ENCODE results near the gene OR2F2. TPM values are rescaled to one million over a fixed set of nuclear protein-coding genes. Genes with fewer than 3 reads are reported as not detected.

The OR2F2 gene
- total RNA-seq, 1 experiment from 2014 or later: 0.15 TPM

DNA sequence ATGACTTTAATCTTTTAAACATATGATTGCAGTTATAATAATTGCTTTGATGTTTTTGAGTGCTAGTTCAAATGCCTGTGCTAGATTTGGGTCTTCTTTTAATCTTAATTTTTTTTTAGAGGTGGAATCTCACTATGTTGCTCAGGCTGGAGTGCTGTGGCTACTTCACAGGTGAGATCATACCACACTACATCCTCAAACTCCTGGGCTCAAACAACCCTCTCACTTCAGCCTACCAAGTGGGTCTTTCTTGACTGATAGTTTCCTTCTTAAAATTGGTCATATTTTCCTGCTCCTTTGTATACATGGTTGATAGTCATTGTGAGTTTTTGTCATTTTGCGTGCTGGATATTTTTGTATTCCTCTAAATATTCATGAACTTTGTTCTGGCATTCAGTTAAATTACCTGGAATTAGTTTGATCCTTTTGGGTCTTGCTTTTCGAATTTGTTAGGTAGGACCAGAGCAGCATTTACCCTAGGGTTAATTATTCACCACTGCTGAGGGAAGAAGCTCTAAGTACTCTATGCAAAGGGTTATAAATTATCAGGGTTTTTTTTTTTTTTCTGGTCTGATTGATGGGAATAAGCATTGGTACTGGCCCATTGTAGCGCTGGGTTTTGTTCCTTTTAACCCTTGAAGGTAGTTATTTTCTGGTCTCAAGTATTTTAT lies 21.0 kb upstream of the OR2F2 start:
- DNase-seq (ENCODE audit: extremely low read depth, low read depth): no peak

DNA sequence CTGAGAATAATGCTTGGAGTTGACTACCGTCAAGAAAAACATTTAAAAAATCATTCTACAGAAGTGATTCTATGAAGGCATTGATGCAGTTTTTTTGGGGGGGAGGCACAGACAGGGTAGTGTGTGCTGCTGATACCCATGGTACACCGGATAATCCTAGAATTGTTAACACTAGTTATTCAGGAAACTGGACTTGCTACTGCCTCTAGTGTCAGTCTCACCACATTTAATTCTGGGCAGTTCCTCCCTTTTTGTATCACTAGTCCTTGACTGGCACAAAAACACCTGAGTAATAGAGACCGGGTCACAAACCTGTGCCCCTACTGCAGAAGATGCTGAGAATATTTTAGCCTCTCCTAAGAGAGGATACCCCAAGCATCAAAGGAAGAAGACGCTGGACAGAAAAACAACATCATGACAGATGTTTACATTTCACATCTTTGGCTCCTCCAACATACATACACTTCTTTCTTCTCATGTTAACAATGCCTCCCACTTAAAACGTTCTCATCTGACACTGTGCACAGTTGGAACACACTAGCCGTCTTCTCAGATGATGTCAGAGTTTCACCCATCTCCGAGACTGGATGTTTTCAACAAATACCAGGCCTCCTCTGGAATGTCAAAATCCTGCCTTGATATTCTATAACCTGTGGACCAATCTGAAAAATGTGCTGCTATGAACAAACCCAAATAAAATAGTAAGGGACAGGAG lies 19.9 kb upstream of the OR2F2 start:
- no peak for DNase-seq (ENCODE audit: extremely low read depth, low read depth)

DNA sequence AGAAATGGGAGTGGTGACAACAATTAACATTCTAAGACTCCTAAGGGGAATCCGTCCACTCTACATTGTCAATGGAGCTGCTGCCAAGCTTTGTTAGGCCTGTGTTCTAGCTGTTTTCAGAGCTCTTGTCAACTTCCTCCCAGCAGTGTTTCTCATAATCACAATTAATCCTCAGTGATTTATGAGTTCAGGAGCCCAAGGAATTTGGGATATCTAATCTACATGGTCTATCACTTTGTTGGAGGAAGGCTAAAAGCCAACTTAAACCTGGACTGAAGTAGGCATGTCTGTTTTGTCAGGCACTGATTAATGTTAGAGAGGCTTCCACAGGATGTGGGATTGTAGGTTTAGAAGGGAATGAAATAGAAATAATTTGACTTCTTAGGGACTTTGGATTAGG lies 10.2 kb upstream of the OR2F2 start:
- DNase-seq (ENCODE audit: extremely low read depth, low read depth): no peak

DNA sequence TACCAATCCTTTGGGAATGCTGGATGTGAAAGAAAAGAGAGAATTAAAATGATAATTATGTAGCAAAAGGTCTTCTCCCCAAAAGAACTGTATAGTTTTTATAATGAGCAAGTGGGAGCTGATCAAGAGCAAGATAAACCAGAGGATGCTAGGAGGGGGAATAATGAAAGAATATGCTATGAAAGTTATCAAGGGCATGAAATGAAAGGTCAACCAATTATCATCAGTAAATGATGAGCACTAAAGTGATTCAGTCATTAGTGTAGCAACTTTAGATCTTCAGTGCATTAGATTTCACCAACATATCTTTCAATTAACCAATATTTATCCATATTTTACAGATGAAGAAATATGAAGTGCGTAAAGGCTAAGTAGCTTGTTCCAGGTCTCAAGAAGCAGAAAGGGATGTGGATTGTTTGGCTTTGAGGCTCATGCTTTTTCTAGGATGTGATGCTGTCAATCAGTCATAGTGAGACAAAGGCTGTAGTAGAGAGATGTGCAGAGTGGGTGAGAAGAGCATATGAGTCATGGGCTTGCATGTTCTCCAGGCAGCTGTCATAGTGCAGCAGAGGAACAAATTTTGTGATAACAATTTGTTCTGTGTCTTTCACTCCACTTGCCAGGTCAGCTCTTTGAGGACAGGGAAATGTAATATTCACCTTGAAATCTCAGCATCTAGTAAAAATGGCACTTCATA lies 5.7 kb upstream of the OR2F2 start:
- no peak for DNase-seq (ENCODE audit: extremely low read depth, low read depth)

DNA sequence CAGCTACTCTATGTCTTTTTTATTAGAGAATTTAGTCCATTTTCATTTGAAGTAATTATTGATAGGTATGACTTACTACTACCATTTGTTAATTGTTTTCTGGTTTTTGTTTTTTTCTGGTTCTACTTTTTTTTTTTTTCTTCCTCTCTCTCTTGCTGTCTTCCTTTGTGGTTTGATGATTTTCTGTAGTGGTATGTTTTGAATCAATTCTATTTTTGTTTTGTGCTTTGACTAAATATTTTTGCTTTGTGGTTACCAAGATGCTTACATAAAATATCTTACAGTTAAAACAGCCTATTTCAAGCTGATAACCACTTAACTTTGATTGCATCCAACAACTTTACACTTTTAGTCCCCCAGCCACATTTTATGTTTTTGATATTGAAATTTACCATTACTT lies 3.3 kb upstream of the OR2F2 start:
- no peak for DNase-seq (ENCODE audit: extremely low read depth, low read depth)

DNA sequence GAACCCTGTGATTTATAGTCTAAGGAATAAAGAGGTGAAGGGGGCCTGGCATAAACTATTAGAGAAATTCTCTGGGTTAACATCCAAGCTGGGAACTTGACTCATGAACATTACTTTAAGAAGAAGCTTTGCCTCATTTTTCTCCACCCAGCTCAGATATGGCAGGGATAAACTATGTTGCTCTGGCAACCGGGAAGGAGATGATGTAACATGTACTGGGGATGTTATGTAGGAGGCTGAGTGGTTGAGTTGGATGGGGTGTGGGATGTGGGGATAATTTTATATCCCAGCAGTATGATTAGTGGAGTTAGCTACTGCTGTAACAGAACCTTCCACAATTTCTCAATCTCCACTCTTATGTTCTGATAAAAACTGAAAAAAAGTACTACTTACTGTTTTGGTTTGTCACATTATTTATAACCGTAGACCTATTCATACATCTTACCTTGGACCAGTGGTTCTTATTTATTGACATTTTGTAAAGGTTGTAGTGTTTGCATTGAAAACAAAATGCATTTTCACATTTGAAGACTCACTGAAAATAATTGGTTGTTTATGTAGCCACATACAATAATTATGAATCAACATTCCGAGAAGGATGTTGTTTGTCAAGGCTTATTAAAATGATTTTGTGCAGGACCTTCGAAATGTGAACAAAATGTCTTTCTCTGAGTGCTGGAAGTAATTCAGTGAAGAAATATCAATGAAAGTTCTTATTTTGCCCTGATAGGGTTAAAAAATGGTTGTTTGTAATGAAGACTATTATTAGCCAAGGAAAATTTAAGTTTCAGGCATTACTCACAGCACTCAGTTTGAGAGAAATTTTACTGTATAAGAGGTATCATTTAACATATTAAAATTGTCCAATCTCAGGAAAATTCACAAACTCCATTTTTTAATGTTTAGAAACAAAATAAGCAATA lies 1.3 kb downstream of the OR2F2 start:
- DNase-seq (ENCODE audit: extremely low read depth, low read depth): no peak

DNA sequence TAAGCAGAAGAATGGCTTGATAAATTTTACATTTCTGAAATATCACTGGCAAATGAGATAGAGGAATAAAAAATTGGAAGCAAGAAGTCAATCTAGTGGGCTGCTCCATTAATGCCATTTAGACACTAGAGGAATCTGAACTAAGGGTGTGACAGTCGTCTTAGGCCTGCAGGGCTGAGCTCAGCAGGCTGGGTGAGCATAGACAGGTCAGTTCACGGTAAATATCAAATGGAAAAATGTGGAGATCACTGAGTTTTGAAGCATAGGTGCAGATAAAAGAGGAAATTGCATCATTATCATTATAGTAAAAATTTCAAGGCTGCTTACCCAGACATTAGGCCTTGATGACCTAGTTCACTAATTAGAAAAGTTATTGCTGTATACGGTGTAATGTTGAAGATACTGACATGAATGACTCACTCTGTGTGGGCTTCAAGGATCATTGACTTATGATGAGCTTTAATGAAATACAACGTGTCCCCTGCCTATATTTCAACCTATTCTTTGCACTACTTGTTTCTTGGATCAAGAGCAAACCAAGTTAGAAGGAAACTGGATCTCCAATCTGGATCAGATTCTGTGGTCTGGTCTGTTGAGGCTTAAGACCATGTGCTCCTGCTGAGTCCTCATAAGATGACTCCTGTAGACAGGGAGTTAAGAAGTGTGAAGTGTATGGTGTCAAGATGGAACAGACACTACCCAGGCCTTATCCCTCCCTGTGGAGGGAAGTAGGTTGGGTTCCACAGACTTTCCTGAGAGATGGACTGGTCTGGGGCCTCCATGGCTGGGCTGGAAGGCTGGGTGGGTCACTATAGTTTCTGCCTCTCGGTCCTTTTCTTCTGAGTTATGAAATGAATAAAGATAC lies 3.6 kb downstream of the OR2F2 start:
- DNase-seq (ENCODE audit: extremely low read depth, low read depth): no peak

DNA sequence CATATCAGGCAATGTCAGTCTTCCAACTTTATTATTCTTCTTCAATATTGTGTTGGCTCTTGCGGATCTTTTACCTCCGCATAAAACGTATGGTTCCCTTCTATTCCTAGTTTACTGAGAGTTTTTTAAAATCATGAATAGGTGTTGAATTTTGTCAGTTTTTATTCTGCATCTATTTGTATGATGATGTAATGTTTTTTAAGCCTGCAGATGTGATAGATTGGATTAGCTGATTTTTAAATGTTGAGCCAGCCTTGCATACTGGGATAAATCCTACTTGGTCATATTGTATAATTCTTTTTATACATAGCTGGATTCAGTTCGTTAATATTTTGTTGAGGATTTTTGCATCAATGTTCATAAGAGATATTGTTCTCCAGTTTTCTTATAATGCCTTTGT lies 10.4 kb downstream of the OR2F2 start:
- DNase-seq (ENCODE audit: extremely low read depth, low read depth): no peak

DNA sequence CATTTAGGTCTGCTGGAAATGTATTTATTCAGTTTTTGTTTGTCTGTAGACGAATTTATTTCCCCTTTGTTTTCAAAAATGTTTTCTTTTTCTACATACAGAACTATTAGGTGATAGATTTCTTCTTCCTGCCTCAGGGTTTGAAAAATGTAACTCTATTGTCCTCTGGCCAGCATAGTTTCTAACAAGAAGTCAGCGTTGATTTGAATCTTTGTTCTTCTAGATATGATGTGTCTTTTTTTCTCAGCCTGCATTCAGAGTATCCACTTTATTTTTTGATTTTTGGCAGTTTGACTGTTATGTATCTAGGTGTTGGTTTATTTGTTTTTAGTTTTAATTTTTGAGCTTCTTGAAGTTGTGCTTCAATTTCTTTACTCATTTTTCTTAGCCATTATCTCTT lies 12.1 kb downstream of the OR2F2 start:
- DNase-seq (ENCODE audit: extremely low read depth, low read depth): no peak

DNA sequence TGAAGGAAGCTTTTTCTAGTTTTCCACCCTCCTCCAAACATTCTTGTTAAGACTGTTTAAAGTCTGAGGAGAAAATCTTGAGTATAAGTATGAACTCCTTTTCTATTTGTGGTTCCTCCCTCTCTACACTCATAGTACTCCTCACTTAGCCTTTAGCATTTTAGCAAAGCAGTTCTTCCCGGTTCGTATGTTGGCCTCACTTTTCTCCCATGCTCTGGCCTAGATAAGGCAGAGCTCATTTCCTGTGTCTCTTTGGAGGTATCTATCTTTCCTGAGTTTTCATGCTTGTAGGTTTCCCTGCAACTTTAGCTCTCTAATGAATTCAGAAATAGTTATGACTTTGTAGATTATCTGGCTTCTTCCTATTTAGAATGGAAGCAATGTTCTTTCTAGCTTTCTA lies 13.7 kb downstream of the OR2F2 start:
- no peak for DNase-seq (ENCODE audit: extremely low read depth, low read depth)

DNA sequence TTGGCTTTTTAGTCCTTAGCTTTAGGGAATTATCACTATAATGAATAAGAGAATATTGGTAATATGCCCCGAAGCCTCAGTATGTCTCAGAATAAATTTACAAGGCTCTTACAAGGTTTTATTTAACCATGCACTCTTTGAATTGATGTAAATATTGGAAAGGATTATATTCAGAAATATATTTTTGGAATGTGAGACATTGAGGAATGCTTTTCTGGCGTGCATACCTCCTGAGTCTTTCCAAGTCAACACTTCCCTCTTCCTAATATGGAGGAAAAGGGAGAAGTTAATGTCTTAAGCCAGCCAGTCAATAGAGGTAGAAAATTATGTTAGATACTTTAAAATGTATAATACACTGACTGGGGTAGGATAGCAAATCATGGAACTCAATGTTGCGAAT lies 18.4 kb downstream of the OR2F2 start:
- no peak for DNase-seq (ENCODE audit: extremely low read depth, low read depth)

DNA sequence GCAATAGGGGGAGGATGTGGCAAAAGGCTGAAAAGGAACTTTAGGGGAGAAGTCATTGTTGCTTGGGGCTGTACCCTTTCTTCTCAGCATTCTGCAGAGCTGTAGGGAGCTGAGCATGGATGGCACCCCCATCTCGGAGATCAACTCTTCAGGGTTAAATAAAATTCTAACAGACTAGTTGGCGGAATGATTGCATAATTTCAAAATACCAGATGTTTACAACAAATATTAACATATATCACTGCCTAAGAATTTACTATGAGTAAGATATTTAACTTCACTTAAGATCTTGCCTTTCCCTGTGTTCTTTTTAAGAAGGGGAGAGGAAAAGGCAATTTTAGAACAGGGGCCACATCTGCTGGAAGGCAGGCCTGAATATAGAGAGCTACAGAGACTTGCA lies 19.1 kb downstream of the OR2F2 start:
- DNase-seq (ENCODE audit: extremely low read depth, low read depth): no peak

DNA sequence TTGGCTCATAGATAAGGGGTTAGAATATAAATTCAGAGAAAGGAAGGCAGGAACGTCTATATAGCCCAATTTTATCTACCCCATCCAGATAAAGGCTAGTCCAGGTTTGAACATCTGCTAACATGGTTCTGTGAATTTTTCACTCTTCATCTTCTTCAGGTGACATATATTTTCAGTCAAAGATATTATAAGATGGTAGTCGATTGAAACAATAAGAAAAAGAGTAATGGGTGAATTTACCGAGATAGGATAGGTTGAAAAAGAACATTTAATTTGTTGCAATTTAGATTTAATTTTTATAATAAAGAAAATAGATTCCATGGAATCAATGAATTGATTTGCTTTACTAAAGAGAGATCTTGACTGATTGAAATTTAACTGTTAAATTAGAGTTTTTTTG lies 19.5 kb downstream of the OR2F2 start, which contains the start of gene OR2F1:
OR2F1 (plus strand) TSS at position 301 of the 400 bp plus-strand sequence. CDS start 5,127 bp downstream, outside the sequence.
- no peak for DNase-seq (ENCODE audit: extremely low read depth, low read depth)

DNA sequence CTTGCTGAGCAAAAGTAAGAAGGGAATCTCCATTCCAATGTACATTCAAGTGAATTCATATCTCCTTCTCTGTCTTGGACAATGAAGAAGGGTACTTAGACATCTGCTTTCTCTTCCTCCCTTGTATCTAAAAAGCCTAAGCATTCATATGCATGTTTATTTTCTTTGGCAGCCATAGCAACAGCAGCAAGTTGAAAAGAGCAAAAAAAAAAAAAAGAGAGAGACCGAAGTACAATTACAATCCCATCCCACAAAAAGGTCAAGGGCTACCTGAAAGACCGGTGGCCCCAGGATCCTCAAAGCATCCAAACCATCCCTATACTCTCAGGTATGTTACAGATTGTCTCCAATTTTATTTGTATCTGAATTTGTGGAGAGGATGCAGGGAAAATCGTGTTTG lies 23.7 kb downstream of the OR2F2 start:
- no peak for DNase-seq (ENCODE audit: extremely low read depth, low read depth)

DNA sequence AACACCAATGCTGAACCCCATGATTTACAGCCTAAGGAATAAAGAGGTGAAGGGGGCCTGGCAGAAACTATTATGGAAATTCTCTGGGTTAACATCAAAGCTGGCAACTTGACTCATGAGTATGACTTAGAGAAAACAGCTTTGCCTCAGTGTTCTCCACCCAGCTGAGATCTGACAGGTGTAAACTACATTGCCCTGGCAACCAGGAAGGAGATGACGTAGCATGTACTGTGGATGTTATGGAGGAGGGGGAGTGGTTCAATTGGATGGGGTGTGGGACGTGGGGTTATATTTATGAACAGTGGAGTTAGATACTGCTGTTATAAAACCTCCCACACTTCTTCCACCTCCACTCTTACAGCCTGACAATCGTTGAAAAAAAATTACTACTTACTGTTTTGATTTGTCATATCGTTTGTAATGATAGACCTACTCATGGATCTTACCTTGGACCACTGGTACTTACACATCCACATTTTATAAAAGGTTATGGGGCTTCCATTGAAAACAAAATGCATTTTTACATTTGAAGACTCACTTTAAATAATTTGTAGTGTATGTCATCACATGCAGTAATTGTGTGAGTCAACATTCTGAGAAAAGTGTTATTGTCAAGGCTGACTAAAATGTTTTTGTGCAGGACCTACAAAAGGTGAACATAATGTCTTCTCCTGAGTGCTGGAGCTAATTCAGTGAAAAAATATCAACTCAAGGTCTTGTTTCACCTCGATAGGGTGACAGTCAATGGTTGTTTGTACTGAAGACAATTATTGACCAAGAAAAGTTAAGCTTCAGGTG lies 26.0 kb downstream of the OR2F2 start:
- DNase-seq (ENCODE audit: extremely low read depth, low read depth): no peak

DNA sequence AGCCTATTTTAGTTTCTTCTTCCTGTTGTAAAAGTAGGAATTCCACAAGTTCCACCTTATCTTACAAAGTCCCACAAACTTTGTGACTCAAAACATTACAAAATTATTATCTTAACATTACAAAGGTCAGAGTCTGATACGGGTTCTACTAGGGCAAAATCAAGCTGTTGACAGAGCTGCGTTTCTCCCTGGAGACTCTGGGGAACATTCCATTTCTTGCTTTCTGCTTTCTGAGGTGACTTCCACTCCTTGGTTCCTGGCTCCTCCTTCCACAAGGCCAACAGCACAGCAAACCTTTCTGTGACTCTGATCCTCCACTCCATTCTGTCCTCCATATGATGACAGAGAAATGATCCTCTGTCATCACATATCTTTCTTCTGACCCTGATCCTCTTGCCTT lies 30.2 kb downstream of the OR2F2 start:
- no peak for DNase-seq (ENCODE audit: extremely low read depth, low read depth)

DNA sequence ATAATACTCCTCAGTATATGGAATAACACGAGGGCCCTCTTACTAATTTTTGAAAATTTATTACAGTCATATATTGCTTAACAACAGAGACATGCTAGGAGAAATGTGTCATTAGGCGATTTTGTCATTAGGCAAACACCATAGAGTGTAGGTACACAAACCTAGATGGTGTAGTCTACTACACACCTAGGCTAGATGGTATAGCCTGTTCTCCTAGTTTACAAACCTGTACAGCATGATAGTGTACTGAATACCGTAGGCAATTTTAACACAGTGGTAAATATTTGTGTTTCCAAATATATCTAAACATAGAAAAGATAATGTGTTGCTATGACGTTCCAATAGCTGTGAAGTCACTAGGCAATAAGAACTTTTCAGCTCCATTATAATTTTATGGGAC lies 32.4 kb downstream of the OR2F2 start:
- no peak for DNase-seq (ENCODE audit: extremely low read depth, low read depth)

DNA sequence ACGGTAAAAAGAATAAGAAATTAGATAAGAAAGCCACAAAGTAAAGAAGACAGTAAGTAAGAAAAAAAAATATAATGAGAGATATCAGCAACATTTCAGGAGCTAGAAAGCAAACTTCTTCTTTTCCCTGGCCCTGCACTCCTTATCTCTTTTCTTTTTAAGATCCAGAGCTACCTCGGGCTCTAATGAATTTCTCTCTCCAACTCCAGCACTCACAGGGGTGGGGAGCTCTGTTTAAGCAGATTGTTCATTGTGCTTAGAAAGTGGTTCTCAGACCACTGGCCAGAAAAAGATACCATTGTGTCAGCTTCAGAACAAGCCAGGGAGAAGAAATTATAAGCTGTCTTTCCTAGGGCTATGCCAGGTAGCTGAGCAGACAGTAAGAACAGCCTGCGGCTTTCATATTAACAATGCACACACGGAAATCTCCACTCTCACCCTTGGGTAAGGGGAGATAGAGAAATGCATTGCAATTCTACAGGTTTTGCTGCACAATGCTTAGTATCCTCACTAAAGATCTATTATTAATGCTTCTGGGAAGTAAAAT lies 38.9 kb downstream of the OR2F2 start:
- no peak for DNase-seq (ENCODE audit: extremely low read depth, low read depth)

DNA sequence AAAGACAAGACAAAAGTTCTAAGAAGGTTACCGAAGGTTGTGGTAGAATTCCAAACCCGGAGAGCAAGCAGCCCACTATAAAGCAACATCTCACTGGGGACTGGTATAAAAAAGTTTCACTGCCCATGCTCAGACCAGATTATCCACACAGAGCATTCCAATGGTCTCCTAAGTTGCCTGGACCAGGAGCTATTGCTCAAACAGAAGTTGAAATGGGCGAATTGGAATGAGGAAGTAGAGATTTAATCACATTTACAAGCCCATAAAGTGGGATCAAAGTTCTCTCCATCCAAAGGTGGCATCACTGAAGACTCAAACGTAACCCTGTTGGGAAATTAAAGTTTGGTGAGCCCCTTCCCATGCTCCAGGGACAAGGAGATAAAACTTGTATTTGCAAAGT lies 39.4 kb downstream of the OR2F2 start:
- DNase-seq (ENCODE audit: extremely low read depth, low read depth): no peak

Data from NCI-H460 (cell line).